Thyroid gland (tissue), 4 donors: ENCODE data around the gene FIGNL2.

ENCODE experiments used
- POLR2A ChIP-seq, 2 donors: fragments of 450-650 bp; IDR thresholded peaks; one replicate each; pipeline ENCODE4 v1.6.1; 2017; ENCODE audit warnings: antibody characterized with exemption in 2 of 2, mild to moderate bottlenecking in 2 of 2, moderate library complexity in 1 of 2
- TF ChIP-seq, protein P1 (sequence below), 6 experiments: fragments of 200-600 bp in 3 of 6; fragments of 450-650 bp in 3 of 6; sonication (generic) in 3 of 6; IDR thresholded peaks; one replicate each; pipeline ENCODE4 v1.5.1; 2016 to 2019; ENCODE audit warnings: antibody characterized with exemption in 6 of 6, mild to moderate bottlenecking in 2 of 6, inconsistent platforms in 1 of 6, moderate library complexity in 1 of 6

DNA sequence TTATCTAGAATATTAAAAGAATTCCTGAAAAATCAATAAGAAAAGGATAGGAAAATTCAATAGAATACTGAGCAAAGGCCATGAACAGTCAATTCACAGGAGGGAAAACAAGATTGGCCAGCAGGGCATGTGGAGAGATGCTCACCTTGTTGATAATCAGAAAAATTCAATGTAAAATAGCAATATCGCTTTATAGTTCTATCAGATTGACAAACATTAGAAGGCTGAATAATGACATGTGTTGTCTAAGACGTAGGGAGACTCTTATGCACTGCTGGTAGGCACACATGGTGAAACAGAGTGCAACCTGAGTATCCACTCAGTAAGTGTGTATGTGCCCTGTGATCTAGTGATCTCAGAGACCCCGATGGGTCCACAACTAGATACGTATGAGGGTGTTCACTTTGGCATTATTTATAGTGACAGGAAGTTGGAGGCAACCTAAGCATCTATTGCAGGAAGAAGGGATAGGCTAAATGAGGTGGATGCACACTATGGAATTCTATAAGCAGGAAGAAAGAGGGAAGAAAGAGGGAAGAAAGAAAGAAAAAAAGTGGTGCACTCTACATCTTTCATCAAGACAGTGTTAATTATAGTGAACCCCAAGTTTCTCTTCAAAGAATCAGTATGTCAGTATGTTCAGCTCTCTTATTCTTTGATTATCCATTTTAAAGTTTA is 35.6 kb upstream of the FIGNL2 start:
- TF ChIP-seq, protein P1, sequence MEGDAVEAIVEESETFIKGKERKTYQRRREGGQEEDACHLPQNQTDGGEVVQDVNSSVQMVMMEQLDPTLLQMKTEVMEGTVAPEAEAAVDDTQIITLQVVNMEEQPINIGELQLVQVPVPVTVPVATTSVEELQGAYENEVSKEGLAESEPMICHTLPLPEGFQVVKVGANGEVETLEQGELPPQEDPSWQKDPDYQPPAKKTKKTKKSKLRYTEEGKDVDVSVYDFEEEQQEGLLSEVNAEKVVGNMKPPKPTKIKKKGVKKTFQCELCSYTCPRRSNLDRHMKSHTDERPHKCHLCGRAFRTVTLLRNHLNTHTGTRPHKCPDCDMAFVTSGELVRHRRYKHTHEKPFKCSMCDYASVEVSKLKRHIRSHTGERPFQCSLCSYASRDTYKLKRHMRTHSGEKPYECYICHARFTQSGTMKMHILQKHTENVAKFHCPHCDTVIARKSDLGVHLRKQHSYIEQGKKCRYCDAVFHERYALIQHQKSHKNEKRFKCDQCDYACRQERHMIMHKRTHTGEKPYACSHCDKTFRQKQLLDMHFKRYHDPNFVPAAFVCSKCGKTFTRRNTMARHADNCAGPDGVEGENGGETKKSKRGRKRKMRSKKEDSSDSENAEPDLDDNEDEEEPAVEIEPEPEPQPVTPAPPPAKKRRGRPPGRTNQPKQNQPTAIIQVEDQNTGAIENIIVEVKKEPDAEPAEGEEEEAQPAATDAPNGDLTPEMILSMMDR (IDR thresholded peaks at IDR 0.05): no peak
- no peak for TF ChIP-seq POLR2A (IDR thresholded peaks at IDR 0.05)
